Measurements from ENCODE around the gene PARD3.
"Not testable (repeated sequence)": the region's sequence is repeated elsewhere in the genome, so short reads cannot be mapped to it uniquely, and the experiment has no call there.

The PARD3 gene

GRCh38 chr10:34702982-34703381, 112.1 kb downstream of the PARD3 start:
- Histone ChIP-seq H3K27ac (ENCODE audit: low read depth, low read length) (no peak overlapping the region), H4K20me1 (ENCODE audit: low read depth, low read length) (no peaks in the 10 kb centered on the region), H3K36me3 (ENCODE audit: low read length) (no peaks in the 10 kb centered on the region), H3K9me2 (replicated peaks; ENCODE audit: insufficient read depth, low read length) (no peaks in the 10 kb centered on the region), H2AFZ (ENCODE audit: low read depth, low read length, severe bottlenecking) (no peak overlapping the region), H3K9me3 (ENCODE audit: insufficient read depth, low read length) (no peaks in the 10 kb centered on the region), H3K4me2 (ENCODE audit: low read depth, low read length, poor library complexity, severe bottlenecking) (no peak overlapping the region), H3F3A (ENCODE audit: insufficient read depth) (no peaks in the 10 kb centered on the region), H3K79me2 (ENCODE audit: insufficient read depth, low read length) (no peaks in the 10 kb centered on the region), H3K27me3 (ENCODE audit: low read length) (no peaks in the 10 kb centered on the region), H3K4me3 (ENCODE audit: insufficient read depth, low read length, poor library complexity, severe bottlenecking) (no peak overlapping the region), H3K9ac (ENCODE audit: low read length) (no peak overlapping the region)
- TF ChIP-seq CTCF (IDR thresholded peaks at IDR 0.05; ENCODE audit: insufficient read depth, low read length, poor library complexity, severe bottlenecking) = no peak

- no peaks in the 10 kb centered on the region for H3K27me3 ChIP-seq (ENCODE audit: low read length)
- H2AFZ ChIP-seq (ENCODE audit: low read depth, low read length, severe bottlenecking) = no peak overlapping the region
- H3K27ac ChIP-seq (ENCODE audit: low read depth, low read length) = no peak overlapping the region
- H3K79me2 ChIP-seq (ENCODE audit: insufficient read depth, low read length) = no peaks in the 10 kb centered on the region
- H4K20me1 ChIP-seq (ENCODE audit: low read depth, low read length) = no peaks in the 10 kb centered on the region
- H3K4me3 ChIP-seq (ENCODE audit: insufficient read depth, low read length, poor library complexity, severe bottlenecking) = no peak overlapping the region
- H3K9me2 ChIP-seq (replicated peaks; ENCODE audit: insufficient read depth, low read length) = no peaks in the 10 kb centered on the region
- H3K9me3 ChIP-seq (ENCODE audit: insufficient read depth, low read length) = no peaks in the 10 kb centered on the region
- H3F3A ChIP-seq (ENCODE audit: insufficient read depth) = no peaks in the 10 kb centered on the region
- no peaks in the 10 kb centered on the region for H3K36me3 ChIP-seq (ENCODE audit: low read length)
- no peak overlapping the region for H3K4me2 ChIP-seq (ENCODE audit: low read depth, low read length, poor library complexity, severe bottlenecking)
- H3K9ac ChIP-seq (ENCODE audit: low read length) = no peak overlapping the region
- TF ChIP-seq EZH2phosphoT487 (conservative IDR thresholded peaks at IDR 0.05; ENCODE audit: low read length) (no peak), CTCF (IDR thresholded peaks at IDR 0.05; ENCODE audit: insufficient read depth, low read length, poor library complexity, severe bottlenecking) (no peak)
These were observed 112.8 kb downstream of the PARD3 start for GRCh38 chr10:34702093-34702937.

- H2AFZ ChIP-seq (ENCODE audit: low read depth, low read length, severe bottlenecking) = no peak overlapping the region
- no peak overlapping the region for H3K4me3 ChIP-seq (ENCODE audit: insufficient read depth, low read length, poor library complexity, severe bottlenecking)
- no peak for TF ChIP-seq CTCF (IDR thresholded peaks at IDR 0.05; ENCODE audit: insufficient read depth, low read length, poor library complexity, severe bottlenecking)
- TF ChIP-seq EZH2phosphoT487 (conservative IDR thresholded peaks at IDR 0.05; ENCODE audit: low read length) = no peak
- no peaks in the 10 kb centered on the region for H4K20me1 ChIP-seq (ENCODE audit: low read depth, low read length)
- H3K9me3 ChIP-seq (ENCODE audit: insufficient read depth, low read length) = no peaks in the 10 kb centered on the region
- no peaks in the 10 kb centered on the region for H3K9me2 ChIP-seq (replicated peaks; ENCODE audit: insufficient read depth, low read length)
- no peak overlapping the region for H3K4me2 ChIP-seq (ENCODE audit: low read depth, low read length, poor library complexity, severe bottlenecking)
- no peaks in the 10 kb centered on the region for H3K79me2 ChIP-seq (ENCODE audit: insufficient read depth, low read length)
- H3F3A ChIP-seq (ENCODE audit: insufficient read depth) = no peaks in the 10 kb centered on the region
- H3K27me3 ChIP-seq (ENCODE audit: low read length) = no peaks in the 10 kb centered on the region
- no peak overlapping the region for H3K9ac ChIP-seq (ENCODE audit: low read length)
- H3K36me3 ChIP-seq (ENCODE audit: low read length) = no peaks in the 10 kb centered on the region
- no peak overlapping the region for H3K27ac ChIP-seq (ENCODE audit: low read depth, low read length)
These were observed 113.9 kb downstream of the PARD3 start for GRCh38 chr10:34701194-34701593.

- H4K20me1 ChIP-seq (ENCODE audit: low read depth, low read length); H3K27ac ChIP-seq (ENCODE audit: low read depth, low read length); H3K4me2 ChIP-seq (ENCODE audit: low read depth, low read length, poor library complexity, severe bottlenecking); H3K79me2 ChIP-seq (ENCODE audit: insufficient read depth, low read length); H3K9me2 ChIP-seq (replicated peaks; ENCODE audit: insufficient read depth, low read length); H3F3A ChIP-seq (ENCODE audit: insufficient read depth); H2AFZ ChIP-seq (ENCODE audit: low read depth, low read length, severe bottlenecking); H3K27me3 ChIP-seq (ENCODE audit: low read length); H3K9me3 ChIP-seq (ENCODE audit: insufficient read depth, low read length); H3K9ac ChIP-seq (ENCODE audit: low read length); H3K4me3 ChIP-seq (ENCODE audit: insufficient read depth, low read length, poor library complexity, severe bottlenecking); H3K36me3 ChIP-seq (ENCODE audit: low read length): not testable (repeated sequence)
These were observed 114.3 kb downstream of the PARD3 start for GRCh38 chr10:34700752-34701151.
